ENCODE data around the gene TAC3.

DNA sequence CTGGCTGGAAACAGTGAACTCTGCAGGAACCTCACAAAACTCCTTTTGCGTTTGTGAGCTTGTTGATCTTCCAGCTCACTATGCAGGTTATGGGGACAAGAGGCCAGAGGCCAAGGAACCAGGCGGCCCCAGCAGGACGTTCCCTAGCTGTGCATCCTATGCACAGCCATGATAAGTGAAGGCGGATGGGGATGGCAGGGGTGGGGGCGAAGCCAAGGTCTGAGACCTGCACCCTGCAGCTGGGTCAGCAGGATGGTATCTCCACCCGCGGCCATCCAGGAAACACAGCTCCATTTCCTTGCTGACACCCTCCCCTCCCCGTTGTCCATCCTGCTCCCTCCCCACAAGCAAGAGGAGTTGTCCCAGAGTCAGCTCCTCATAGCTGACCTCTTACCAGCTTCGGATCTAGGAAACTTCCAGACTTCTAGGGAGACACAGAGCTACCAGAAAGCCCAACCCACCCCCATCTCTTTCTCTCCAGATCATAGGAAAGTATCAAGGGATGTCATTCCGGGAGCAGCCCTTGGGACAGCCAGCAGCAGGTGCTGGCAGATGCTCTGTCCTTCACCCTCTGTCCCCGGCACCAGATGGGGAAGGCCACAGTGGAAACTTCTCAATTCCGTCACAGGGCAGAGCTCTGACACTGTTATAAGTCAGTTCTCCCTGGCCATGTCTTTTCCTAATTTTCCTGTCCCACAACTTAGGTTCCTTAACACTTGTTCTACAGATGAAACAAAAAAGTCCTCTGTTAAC is 19.4 kb downstream of the TAC3 start:
- TF ChIP-seq, protein P1, sequence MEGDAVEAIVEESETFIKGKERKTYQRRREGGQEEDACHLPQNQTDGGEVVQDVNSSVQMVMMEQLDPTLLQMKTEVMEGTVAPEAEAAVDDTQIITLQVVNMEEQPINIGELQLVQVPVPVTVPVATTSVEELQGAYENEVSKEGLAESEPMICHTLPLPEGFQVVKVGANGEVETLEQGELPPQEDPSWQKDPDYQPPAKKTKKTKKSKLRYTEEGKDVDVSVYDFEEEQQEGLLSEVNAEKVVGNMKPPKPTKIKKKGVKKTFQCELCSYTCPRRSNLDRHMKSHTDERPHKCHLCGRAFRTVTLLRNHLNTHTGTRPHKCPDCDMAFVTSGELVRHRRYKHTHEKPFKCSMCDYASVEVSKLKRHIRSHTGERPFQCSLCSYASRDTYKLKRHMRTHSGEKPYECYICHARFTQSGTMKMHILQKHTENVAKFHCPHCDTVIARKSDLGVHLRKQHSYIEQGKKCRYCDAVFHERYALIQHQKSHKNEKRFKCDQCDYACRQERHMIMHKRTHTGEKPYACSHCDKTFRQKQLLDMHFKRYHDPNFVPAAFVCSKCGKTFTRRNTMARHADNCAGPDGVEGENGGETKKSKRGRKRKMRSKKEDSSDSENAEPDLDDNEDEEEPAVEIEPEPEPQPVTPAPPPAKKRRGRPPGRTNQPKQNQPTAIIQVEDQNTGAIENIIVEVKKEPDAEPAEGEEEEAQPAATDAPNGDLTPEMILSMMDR (IDR thresholded peaks at IDR 0.05; ENCODE audit: control extremely low read depth in 1 of 3, insufficient read depth in 1 of 3, low read depth in 1 of 3, low read length in 3 of 3) = no peak
- TF ChIP-seq RBBP5 (IDR thresholded peaks at IDR 0.05; ENCODE audit: borderline replicate concordance, low read depth, low read length) (no peak), RFX5 (IDR thresholded peaks at IDR 0.05; ENCODE audit: borderline replicate concordance, low read depth, low read length) (no peak), POLR2AphosphoS5 (IDR thresholded peaks at IDR 0.05; ENCODE audit: low read depth, low read length) (no peak), TAF1 (IDR thresholded peaks at IDR 0.05; ENCODE audit: low read depth, low read length) (no peak), TBP (IDR thresholded peaks at IDR 0.05; ENCODE audit: low read depth, low read length) (no peak), EZH2 (IDR thresholded peaks at IDR 0.05; ENCODE audit: low read depth, low read length, severe bottlenecking) (no peak), FOSL1 (IDR thresholded peaks at IDR 0.05; ENCODE audit: insufficient read depth, low read depth, low read length) (no peak), BRCA1 (IDR thresholded peaks at IDR 0.05; ENCODE audit: low read depth, low read length) (no peak)
- TF ChIP-seq, protein P2, sequence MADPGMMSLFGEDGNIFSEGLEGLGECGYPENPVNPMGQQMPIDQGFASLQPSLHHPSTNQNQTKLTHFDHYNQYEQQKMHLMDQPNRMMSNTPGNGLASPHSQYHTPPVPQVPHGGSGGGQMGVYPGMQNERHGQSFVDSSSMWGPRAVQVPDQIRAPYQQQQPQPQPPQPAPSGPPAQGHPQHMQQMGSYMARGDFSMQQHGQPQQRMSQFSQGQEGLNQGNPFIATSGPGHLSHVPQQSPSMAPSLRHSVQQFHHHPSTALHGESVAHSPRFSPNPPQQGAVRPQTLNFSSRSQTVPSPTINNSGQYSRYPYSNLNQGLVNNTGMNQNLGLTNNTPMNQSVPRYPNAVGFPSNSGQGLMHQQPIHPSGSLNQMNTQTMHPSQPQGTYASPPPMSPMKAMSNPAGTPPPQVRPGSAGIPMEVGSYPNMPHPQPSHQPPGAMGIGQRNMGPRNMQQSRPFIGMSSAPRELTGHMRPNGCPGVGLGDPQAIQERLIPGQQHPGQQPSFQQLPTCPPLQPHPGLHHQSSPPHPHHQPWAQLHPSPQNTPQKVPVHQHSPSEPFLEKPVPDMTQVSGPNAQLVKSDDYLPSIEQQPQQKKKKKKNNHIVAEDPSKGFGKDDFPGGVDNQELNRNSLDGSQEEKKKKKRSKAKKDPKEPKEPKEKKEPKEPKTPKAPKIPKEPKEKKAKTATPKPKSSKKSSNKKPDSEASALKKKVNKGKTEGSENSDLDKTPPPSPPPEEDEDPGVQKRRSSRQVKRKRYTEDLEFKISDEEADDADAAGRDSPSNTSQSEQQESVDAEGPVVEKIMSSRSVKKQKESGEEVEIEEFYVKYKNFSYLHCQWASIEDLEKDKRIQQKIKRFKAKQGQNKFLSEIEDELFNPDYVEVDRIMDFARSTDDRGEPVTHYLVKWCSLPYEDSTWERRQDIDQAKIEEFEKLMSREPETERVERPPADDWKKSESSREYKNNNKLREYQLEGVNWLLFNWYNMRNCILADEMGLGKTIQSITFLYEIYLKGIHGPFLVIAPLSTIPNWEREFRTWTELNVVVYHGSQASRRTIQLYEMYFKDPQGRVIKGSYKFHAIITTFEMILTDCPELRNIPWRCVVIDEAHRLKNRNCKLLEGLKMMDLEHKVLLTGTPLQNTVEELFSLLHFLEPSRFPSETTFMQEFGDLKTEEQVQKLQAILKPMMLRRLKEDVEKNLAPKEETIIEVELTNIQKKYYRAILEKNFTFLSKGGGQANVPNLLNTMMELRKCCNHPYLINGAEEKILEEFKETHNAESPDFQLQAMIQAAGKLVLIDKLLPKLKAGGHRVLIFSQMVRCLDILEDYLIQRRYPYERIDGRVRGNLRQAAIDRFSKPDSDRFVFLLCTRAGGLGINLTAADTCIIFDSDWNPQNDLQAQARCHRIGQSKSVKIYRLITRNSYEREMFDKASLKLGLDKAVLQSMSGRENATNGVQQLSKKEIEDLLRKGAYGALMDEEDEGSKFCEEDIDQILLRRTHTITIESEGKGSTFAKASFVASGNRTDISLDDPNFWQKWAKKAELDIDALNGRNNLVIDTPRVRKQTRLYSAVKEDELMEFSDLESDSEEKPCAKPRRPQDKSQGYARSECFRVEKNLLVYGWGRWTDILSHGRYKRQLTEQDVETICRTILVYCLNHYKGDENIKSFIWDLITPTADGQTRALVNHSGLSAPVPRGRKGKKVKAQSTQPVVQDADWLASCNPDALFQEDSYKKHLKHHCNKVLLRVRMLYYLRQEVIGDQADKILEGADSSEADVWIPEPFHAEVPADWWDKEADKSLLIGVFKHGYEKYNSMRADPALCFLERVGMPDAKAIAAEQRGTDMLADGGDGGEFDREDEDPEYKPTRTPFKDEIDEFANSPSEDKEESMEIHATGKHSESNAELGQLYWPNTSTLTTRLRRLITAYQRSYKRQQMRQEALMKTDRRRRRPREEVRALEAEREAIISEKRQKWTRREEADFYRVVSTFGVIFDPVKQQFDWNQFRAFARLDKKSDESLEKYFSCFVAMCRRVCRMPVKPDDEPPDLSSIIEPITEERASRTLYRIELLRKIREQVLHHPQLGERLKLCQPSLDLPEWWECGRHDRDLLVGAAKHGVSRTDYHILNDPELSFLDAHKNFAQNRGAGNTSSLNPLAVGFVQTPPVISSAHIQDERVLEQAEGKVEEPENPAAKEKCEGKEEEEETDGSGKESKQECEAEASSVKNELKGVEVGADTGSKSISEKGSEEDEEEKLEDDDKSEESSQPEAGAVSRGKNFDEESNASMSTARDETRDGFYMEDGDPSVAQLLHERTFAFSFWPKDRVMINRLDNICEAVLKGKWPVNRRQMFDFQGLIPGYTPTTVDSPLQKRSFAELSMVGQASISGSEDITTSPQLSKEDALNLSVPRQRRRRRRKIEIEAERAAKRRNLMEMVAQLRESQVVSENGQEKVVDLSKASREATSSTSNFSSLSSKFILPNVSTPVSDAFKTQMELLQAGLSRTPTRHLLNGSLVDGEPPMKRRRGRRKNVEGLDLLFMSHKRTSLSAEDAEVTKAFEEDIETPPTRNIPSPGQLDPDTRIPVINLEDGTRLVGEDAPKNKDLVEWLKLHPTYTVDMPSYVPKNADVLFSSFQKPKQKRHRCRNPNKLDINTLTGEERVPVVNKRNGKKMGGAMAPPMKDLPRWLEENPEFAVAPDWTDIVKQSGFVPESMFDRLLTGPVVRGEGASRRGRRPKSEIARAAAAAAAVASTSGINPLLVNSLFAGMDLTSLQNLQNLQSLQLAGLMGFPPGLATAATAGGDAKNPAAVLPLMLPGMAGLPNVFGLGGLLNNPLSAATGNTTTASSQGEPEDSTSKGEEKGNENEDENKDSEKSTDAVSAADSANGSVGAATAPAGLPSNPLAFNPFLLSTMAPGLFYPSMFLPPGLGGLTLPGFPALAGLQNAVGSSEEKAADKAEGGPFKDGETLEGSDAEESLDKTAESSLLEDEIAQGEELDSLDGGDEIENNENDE (IDR thresholded peaks at IDR 0.05; ENCODE audit: insufficient replicate concordance, low read length) = no peak

Measured in H1 (cell line).